Right lobe of liver (tissue), 6 donors: ENCODE measurements around the gene FOXP1. TPM values are rescaled to one million over a fixed set of nuclear protein-coding genes. Genes with fewer than 3 reads are reported as not detected.
"Not testable (repeated sequence)": the region's sequence is repeated elsewhere in the genome, so short reads cannot be mapped to it uniquely, and the experiment has no call there.

Source experiments
- ATAC-seq, 4 donors: fragments of 200-7000 bp; cut with Tn5 transposase; one replicate each; pipeline ENCODE4 v1.9.1; 2020; ENCODE audit warnings: mild to moderate bottlenecking in 4 of 4, moderate library complexity in 4 of 4
- DNase-seq, 3 donors: peaks; one replicate each; pipeline ENCODE4 v3.0.0-alpha.2; 2020
- H3K27ac ChIP-seq, 3 donors: fragments of 200-600 bp; one replicate each; pipeline ENCODE4 v1.8.0; 2022
- H3K27me3 ChIP-seq, 2 donors: fragments of 200-600 bp; one replicate each; pipeline ENCODE4 v1.8.0; 2022
- H3K36me3 ChIP-seq, 4 donors: fragments of 200-600 bp; sonication (generic) in 1 of 4; one replicate each; pipeline versions ENCODE4 v1.5.1 to v1.8.0; 2017 to 2022; ENCODE audit warnings: control low read depth in 1 of 4
- H3K4me1 ChIP-seq, 4 donors: fragments of 200-600 bp; sonication (generic) in 1 of 4; one replicate each; pipeline versions ENCODE4 v1.5.1 to v1.8.0; 2017 to 2022; ENCODE audit warnings: control low read depth in 1 of 4
- H3K4me3 ChIP-seq, 3 donors: fragments of 200-600 bp; one replicate each; pipeline ENCODE4 v1.8.0; 2022
- H3K9me3 ChIP-seq, 4 donors: fragments of 200-600 bp; sonication (generic) in 1 of 4; one replicate each; pipeline versions ENCODE4 v1.5.1 to v1.8.0; 2017 to 2022; ENCODE audit warnings: control low read depth in 1 of 4
- POLR2A ChIP-seq: fragments of 450-650 bp; IDR thresholded peaks from one replicate; pipeline ENCODE4 v1.6.1; 2017; ENCODE audit warnings: antibody characterized with exemption, mild to moderate bottlenecking
- WGBS: methylation state at CpG from one replicate; pipeline ENCODE4 v1.1.6; 2018; ENCODE audit warnings: low coverage, low lambda C conversion rate; ENCODE audit not compliant: insufficient coverage; ENCODE audit errors: missing lambda C conversion rate; 5-methylcytosine and 5-hydroxymethylcytosine counted together
- intact Hi-C, 2 donors: fragments of 100-400 bp; cut with DNase I; formaldehyde crosslinking; loops; one replicate each; pipeline versions ENCODE4 v1.11.2 to v1.14.1; 2022
- total RNA-seq, 6 experiments: library from RNA; depleted of rRNA in 2 of 6; stranded (reverse); fragments of >200 nt in 2 of 6; fragmentation: NEBNext Ultra II Directional in 3 of 6; extraction: Animal tissue kit (Norgen Biotek cat#: 25700) in 3 of 6; gene quantifications; one replicate each; pipeline versions ENCODE4 v1.1.0 to v1.2.4, GENCODE V29; 2016 to 2023
- TF ChIP-seq, protein P1 (sequence below), 4 donors: fragments of 200-600 bp in 3 of 4; fragments of 450-650 bp in 1 of 4; IDR thresholded peaks; one replicate each; pipeline versions ENCODE4 v1.5.1 to v1.8.0; 2016 to 2022; ENCODE audit warnings: antibody characterized with exemption in 4 of 4, mild to moderate bottlenecking in 2 of 4
- donor health status: DM: no; HTN: yes; CAD: no.
- donor health status: DM: no; HTN: no; CAD: no.
- donor health status: DM: no; HTN: no; CAD: no.
- donor health status: DM: no; HTN: yes; CAD: no.
- donor health status: DM: no; HTN: yes; CAD: no.

The FOXP1 gene
- total RNA-seq, 6 experiments from 2014 or later, result 26.7 to 47.7 (median 35.2) TPM

DNA sequence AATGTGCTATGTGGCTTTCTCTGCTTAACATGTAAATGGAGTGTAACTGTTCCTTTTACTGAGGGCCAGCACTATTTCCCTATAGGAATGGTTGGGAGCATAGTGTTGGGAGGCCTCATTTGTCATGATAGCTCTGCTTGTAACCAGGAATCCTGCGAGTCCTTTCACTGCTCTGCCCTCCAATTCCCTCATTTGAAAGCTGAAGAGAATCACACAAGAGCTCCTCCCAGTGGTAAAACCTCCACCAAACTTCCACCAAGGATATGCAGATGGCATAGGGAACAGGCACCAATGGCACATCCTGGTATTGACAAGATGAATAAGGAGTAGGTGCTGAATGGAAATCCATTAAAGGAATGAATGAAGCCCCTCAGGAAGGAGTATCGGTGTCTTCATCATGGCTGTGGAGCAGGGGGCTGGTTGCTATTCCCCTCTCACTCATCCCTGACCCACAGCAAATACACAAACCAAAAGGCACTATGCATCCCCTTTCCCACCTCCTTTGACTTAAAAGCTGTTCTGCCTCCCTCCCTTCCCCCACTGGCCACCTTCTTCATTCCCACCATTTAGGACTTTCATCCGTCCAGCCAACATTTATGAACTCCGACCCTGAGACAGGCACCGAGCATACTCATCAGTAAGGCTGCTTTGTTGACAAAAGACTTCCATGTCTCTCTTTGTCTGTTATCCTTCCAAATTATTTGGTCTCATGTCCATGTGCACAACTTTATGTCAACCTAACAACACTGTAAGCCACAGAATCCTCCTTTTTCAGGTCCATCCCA, 560.8 kb downstream of the FOXP1 start:
- ATAC-seq, result peak; percentile 11 to 51 (median 44)
- H3K9me3 ChIP-seq, result no peaks in the 10 kb centered on the region
- DNase-seq, result no peak
- H3K27me3 ChIP-seq, result no peaks in the 10 kb centered on the region
- TF ChIP-seq, protein P1, sequence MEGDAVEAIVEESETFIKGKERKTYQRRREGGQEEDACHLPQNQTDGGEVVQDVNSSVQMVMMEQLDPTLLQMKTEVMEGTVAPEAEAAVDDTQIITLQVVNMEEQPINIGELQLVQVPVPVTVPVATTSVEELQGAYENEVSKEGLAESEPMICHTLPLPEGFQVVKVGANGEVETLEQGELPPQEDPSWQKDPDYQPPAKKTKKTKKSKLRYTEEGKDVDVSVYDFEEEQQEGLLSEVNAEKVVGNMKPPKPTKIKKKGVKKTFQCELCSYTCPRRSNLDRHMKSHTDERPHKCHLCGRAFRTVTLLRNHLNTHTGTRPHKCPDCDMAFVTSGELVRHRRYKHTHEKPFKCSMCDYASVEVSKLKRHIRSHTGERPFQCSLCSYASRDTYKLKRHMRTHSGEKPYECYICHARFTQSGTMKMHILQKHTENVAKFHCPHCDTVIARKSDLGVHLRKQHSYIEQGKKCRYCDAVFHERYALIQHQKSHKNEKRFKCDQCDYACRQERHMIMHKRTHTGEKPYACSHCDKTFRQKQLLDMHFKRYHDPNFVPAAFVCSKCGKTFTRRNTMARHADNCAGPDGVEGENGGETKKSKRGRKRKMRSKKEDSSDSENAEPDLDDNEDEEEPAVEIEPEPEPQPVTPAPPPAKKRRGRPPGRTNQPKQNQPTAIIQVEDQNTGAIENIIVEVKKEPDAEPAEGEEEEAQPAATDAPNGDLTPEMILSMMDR (IDR thresholded peaks at IDR 0.05), result peak; percentile 19 to 47 (median 32)
- TF ChIP-seq POLR2A, result no peak
- peak overlapping the region in 1 of 3 donors; percentile 4 for H3K27ac ChIP-seq
- no peak overlapping the region for H3K4me3 ChIP-seq
- whole genome bisulfite sequencing, result 32% methylated on average over 4 of the region's 5 CpGs
- peaks cover 0 to 45% (median 15%) of the 10 kb centered on the region in 4 donors for H3K4me1 ChIP-seq
- intact Hi-C loops, result no loop called here
- H3K36me3 ChIP-seq, result no peaks in the 10 kb centered on the region

GRCh38 chr3:71018799-71019198, 564.7 kb downstream of the FOXP1 start:
- Histone ChIP-seq H3K36me3 (peaks cover 0 to 6% (median 1%) of the 10 kb centered on the region in 4 donors), H3K9me3 (no peaks in the 10 kb centered on the region), H3K27me3 (no peaks in the 10 kb centered on the region), H3K4me3 (no peak overlapping the region), H3K4me1 (peaks cover 0 to 26% (median 6%) of the 10 kb centered on the region in 4 donors), H3K27ac (no peak overlapping the region)
- TF ChIP-seq POLR2A, result no peak
- TF ChIP-seq, protein P1 (IDR thresholded peaks at IDR 0.05), result no peak
- intact Hi-C loops, result no loop called here
- DNase-seq (no peak), ATAC-seq (no peak)
- 90% methylated on average over 4 of the region's 4 CpGs for WGBS

GRCh38 chr3:71016178-71016845, 567.2 kb downstream of the FOXP1 start:
- DNase-seq, result no peak
- 30% methylated on average over 9 of the region's 10 CpGs for whole genome bisulfite sequencing
- no peak overlapping the region for H3K4me3 ChIP-seq
- intact Hi-C loops, result no loop called here
- peaks cover 0 to 6% (median 1%) of the 10 kb centered on the region in 4 donors for H3K36me3 ChIP-seq
- H3K27me3 ChIP-seq, result no peaks in the 10 kb centered on the region
- TF ChIP-seq, protein P1 (IDR thresholded peaks at IDR 0.05), result no peak
- no peak for TF ChIP-seq POLR2A
- H3K9me3 ChIP-seq, result no peaks in the 10 kb centered on the region
- no peak overlapping the region for H3K27ac ChIP-seq
- peaks cover 0 to 12% (median 4%) of the 10 kb centered on the region in 4 donors for H3K4me1 ChIP-seq
- ATAC-seq, result peak; percentile 43 to 79 (median 67)

DNA sequence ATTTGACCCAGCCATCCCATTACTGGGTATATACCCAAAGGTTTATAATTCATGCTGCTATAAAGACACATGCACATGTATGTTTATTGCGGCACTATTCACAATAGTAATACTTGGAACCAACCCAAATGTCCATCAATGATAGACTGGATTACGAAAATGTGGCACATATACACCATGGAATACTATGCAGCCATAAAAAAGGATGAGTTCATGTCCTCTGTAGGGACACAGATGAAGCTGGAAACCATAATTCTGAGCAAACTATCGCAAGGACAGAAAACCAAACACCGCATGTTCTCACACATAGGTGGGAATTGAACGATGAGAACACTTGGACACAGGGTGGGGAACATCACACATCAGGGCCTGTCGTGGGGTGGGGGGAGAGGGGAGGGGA, 568.9 kb downstream of the FOXP1 start:
- DNase-seq, H3K27me3 ChIP-seq, ATAC-seq, H3K36me3 ChIP-seq, H3K4me3 ChIP-seq, H3K27ac ChIP-seq, intact Hi-C loops, H3K9me3 ChIP-seq: not testable (repeated sequence)
- H3K4me1 ChIP-seq, result peaks cover 0 to 12% (median 4%) of the 10 kb centered on the region in 4 donors
- 95% methylated on average over 6 of the region's 6 CpGs for WGBS

DNA sequence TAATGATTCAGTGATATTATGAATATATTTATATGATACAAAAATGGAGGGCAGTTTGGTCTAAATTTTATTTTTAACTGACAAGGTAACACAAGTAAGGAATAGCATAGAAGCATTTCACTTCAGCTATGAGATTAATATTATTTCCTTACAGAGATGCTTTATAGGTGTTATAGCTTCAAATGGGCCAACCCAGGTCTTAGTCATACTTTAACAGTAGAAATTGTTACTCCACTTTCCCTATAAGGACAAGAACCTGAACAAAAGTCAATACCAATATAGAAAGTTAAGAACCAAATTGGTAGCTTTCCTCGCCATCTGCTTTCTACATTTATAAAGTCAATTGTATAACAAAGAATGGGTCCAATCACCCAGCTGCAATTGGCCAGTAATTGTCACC, 570.6 kb downstream of the FOXP1 start:
- H3K27me3 ChIP-seq, result no peaks in the 10 kb centered on the region
- H3K9me3 ChIP-seq, result no peaks in the 10 kb centered on the region
- H3K4me3 ChIP-seq, result no peak overlapping the region
- DNase-seq (no peak), ATAC-seq (no peak)
- peaks cover 0 to 16% (median 5%) of the 10 kb centered on the region in 4 donors for H3K4me1 ChIP-seq
- no peak overlapping the region for H3K27ac ChIP-seq
- intact Hi-C loops, result no loop called here
- TF ChIP-seq POLR2A, result no peak
- TF ChIP-seq, protein P1 (IDR thresholded peaks at IDR 0.05), result no peak
- H3K36me3 ChIP-seq, result peaks cover 0 to 6% (median 1%) of the 10 kb centered on the region in 4 donors
- WGBS, result 95% methylated on average over 1 of the region's 1 CpG
